A549 (cell line): Measurements from ENCODE around the gene EPB41L4A.

ENCODE experiments used
- CTCF ChIP-seq: fragments of >200 bp; sonication (Bioruptor Twin); formaldehyde crosslinking; IDR thresholded peaks from 3 replicates; pipeline ENCODE4 v1.5.1; 2016
- ESRRA ChIP-seq: fragments of 150-350 bp; IDR thresholded peaks from 2 replicates; pipeline ENCODE4 v1.6.1; 2014; ENCODE audit warnings: mild to moderate bottlenecking, low read length, borderline replicate concordance
- HOXA7 ChIP-seq: fragments of 250-450 bp; sonication (Bioruptor Pico); IDR thresholded peaks from 2 replicates; pipeline ENCODE4 v1.5.0; 2020; ENCODE audit warnings: mild to moderate bottlenecking, moderate library complexity
- MYC ChIP-seq: IDR thresholded peaks from 2 replicates; pipeline ENCODE4 v1.6.1; 2012; ENCODE audit warnings: mild to moderate bottlenecking, inconsistent platforms, low read length, improper control_type of control experiment, borderline replicate concordance
- POLR2A ChIP-seq: IDR thresholded peaks from 2 replicates; pipeline ENCODE4 v1.6.1; 2012; ENCODE audit warnings: mild to moderate bottlenecking, low read length
- POLR2AphosphoS2 ChIP-seq: conservative IDR thresholded peaks from 2 replicates; pipeline ENCODE4 v1.6.1; 2012; ENCODE audit warnings: low read length, improper control_type of control experiment, inconsistent platforms

DNA sequence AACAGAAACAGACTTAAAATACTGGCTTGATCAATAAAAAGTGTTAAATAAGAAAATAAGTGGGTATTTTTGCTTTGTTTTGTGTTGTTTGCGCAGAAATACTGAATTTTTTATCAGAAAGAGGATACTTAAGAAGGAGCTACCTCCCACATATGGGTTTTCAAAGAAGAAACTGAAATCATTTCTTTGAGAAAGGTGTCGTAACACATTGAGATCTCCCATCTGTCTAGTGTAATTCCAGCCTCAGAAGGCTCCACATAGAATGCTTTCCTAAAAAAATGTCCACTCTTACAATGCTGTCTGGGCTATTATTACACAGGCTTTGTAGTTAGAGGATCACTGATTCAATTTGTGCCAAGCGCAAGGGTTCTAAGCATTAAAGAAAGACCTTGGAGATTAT is 226.2 kb downstream of the EPB41L4A start:
- TF ChIP-seq POLR2A (no peak), CTCF (no peak), HOXA7 (CRISPR knock-in tag) (no peak), MYC (no peak), ESRRA (no peak), POLR2AphosphoS2 (no peak)
